Esophagus muscularis mucosa (tissue), 3 donors: Measurements from ENCODE around the gene CKAP2L.

ENCODE experiments used
- POLR2A ChIP-seq: fragments of 450-650 bp; IDR thresholded peaks from one replicate; pipeline ENCODE4 v1.6.1; 2017; ENCODE audit warnings: antibody characterized with exemption, moderate library complexity, mild to moderate bottlenecking, low read depth
- TF ChIP-seq, protein P1 (sequence below), 3 experiments: fragments of 200-600 bp in 2 of 3; fragments of 450-650 bp in 1 of 3; sonication (generic) in 2 of 3; IDR thresholded peaks; one replicate each; pipeline ENCODE4 v1.5.1; 2017 to 2019; ENCODE audit warnings: antibody characterized with exemption in 3 of 3, mild to moderate bottlenecking in 2 of 3, moderate library complexity in 1 of 3

DNA sequence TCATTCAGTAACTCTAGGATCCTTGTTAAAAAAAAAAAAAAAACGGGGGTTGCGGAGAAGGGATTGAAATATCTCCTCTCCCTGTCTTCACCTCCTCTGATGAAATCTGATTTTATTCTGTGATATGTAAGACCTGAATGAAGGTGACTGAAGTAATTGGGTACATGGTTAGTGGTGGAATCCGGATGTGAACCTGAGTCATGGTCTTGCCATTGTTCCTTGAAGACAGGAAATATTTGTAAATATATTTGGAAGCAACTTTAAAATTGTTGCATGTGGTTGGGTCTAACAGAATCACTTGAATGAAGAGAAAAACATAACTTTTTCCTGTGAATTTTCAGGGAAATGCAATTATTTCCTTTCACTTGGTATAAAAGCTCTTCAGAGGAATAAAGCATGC lies 22.9 kb upstream of the CKAP2L start:
- TF ChIP-seq, protein P1, sequence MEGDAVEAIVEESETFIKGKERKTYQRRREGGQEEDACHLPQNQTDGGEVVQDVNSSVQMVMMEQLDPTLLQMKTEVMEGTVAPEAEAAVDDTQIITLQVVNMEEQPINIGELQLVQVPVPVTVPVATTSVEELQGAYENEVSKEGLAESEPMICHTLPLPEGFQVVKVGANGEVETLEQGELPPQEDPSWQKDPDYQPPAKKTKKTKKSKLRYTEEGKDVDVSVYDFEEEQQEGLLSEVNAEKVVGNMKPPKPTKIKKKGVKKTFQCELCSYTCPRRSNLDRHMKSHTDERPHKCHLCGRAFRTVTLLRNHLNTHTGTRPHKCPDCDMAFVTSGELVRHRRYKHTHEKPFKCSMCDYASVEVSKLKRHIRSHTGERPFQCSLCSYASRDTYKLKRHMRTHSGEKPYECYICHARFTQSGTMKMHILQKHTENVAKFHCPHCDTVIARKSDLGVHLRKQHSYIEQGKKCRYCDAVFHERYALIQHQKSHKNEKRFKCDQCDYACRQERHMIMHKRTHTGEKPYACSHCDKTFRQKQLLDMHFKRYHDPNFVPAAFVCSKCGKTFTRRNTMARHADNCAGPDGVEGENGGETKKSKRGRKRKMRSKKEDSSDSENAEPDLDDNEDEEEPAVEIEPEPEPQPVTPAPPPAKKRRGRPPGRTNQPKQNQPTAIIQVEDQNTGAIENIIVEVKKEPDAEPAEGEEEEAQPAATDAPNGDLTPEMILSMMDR (IDR thresholded peaks at IDR 0.05): no peak
- no peak for TF ChIP-seq POLR2A
